ENCODE measurements around the gene FREM3. TPM values are rescaled to one million over a fixed set of nuclear protein-coding genes. Genes with fewer than 3 reads are reported as not detected.

FREM3 gene
- not detected in 2 replicates for total RNA-seq

DNA sequence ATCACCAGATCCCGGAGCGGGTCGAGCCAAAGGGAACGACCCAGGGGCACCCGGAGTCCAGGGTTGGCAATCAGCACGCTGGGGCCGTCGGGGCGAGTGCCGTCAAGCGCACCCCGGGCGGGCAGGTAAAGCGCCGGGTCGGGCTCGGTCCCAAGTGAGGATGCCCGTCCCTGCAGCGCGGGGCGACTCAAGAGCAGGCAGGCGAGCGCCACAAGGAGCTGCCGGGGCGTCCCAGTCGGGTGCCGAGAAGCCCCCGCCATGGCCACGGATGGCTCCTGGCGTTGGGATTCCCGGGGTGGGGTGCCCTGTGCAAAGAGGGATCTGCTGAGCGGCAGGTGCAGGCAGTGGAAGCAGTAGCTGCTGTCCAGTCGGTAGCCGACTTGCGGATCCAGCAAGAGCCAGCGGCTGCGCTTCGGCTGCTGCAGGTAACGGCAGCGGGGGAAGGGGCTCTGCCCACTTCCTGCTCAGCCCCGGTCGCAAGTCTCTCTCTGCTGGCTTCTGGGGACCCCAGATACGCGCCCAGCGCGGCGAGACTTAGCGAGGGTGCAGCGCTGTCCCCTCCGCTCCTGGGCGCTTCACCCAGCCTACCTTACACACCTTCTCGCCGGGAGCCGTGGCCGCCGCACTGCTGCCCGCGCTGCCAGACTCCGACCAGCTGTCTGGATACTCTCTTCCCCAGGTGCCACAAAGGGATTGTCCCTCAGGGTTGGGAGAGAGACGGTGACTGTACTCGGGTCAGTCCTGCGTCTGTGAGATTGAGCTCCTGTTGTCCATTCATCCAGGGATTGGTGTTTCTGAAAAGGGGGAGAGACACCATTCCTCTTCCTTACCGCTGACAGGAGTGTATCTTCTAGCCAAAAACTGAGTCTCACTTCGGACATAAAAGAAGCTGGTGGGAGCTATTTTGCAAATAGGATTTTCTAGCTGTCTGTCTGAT, at the start of gene FREM3:
Gene FREM3, minus strand, starts transcription at position 260 of the 937 bp plus-strand sequence. Its CDS starts 0 bp downstream, at position 260.

Other genes with a start within 250 kb of the FREM3 start
- 28.0 and 33.4 TPM in 2 replicates for gene SMARCA5, start 187.0 kb downstream of the FREM3 start, total RNA-seq
- gene GYPE, start 204.9 kb upstream of the FREM3 start, total RNA-seq = not detected in 2 replicates